NK-92 (cell line): ENCODE data around the gene MLPH.

ENCODE experiments used
- DNase-seq: peaks from one replicate; lab custom pipeline; 2025; ENCODE audit not compliant: unreplicated experiment; lab: John Stamatoyannopoulos, UW

Gene MLPH

DNA sequence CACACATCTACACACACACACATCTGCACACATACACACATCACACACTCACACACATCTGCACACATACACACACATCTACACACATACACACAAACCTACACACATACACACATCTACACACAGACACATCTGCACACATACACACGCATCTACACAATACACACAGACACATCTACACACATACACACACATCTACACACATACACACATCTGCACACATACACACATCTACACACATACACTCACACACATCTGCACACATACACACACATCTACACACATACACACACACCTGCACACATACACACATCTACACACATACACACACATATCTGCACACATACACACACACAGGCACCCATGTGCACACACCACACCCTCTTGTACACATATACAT is 78.9 kb downstream of the MLPH start:
- DNase-seq, result no peak

DNA sequence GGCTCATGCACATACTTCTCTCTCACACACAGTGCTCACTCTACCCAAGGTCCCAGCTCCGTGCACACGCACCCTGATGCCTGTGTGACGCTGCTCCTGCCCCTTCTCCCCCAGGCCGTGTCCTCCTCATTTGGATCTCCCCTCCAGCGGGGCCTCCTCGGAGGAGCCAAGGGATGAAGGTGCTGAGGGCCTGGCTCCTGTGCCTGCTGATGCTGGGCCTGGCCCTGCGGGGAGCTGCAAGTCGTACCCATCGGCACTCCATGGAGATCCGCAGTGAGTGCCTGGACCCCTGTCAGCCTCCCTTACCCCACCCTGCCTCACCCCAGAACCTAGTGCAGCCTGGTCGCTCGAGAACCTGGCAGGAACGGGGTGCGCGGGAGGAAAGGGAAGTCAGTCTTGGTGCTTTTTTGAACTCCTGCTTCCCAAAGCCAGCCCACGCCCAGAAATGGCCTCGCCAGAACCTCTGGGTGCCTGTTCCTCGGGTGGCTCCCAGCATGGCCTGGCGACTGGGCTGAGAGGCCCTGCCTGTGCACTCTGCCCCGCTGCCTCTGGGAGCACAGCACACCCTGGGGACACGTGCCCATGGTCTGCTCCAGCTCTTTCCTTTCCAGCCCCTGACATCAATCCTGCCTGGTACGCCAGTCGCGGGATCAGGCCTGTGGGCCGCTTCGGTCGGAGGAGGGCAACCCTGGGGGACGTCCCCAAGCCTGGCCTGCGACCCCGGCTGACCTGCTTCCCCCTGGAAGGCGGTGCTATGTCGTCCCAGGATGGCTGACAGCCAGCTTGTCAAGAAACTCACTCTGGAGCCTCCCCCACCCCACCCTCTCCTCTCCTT is 79.6 kb downstream of the MLPH start, which contains the start of gene PRLH:
TSS of gene PRLH (plus strand) at position 174 of the 835 bp plus-strand sequence. CDS start at position 174, 0 bp downstream.
- DNase-seq, result no peak

DNA sequence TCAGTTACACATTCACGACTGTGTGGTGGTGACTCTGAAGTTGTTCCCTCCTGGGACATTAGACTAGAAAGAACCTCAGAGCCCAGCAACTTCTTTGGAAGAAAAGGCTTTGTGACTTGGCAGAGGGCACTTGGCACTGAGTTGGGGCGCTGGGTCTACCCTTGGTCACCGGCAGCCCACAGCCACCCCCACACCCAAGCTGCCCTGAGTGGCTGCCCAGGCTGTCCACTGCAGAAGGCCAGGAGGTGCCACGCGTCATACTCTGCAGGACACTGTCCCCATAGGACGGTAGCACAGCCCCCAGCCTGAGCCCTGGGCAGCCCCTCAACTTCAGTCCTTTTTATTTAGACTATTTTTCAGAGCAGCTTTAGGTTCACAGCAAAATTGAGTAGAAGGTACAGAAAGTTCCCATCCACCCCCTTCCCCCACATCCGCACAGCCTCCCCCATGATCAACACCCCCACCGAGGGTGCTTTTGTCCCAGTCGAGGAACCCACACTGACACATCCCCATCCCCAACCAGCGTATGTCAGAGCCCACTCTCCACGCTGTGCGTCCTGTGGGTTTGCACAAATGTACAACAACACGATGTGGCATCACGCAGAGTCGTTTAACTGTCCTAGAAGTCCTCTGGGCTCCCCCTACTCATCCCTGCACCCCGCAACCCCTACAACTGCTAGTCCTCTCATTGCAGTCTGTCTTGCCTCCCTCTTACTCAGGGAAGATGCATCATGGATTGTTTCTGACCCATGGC is 80.4 kb downstream of the MLPH start:
- no peak for DNase-seq

DNA sequence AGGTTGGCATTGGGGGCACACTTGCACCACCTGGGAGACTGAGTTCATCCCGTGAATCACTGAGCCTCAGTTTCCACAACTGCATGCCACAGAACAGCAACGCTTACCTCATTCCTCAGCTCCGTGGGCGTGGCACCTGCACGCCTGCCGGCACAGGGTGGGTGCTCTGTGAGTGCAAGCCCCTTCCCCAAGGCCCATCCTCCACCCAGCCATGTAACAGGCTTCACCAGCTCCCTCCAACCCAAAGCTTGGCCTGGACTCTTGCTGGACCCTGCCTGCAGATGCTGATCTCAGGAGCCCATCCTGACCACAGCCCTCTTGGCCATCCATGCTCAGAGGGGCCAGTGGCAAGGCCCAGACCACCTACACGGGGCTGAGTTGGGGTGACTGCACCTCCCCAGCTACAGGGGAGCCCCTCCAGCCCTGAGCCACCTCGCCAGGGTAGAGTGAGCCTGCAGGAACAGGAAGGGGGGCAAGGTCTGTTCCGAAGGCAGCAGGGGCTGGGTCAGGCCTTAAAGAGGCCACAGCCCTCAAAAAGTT is 81.1 kb downstream of the MLPH start:
- DNase-seq, result no peak

DNA sequence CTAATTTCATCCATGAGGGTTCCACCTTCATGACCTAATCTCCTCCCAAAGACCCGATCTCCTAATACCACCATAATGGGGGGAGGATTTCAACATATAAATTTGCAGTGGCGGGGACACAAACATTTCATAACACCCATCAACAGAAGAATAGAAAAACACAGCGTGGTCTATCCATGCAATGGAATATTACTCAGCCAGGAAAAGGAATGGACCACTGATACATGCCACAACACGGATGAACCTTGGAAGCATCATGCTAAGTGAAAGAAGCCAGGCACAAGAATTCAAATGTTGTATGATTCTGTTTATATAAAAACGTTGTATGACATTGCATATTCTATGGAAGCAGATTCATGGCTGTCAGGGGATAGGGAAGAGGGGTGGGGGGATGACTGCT is 82.0 kb downstream of the MLPH start:
- no peak for DNase-seq

DNA sequence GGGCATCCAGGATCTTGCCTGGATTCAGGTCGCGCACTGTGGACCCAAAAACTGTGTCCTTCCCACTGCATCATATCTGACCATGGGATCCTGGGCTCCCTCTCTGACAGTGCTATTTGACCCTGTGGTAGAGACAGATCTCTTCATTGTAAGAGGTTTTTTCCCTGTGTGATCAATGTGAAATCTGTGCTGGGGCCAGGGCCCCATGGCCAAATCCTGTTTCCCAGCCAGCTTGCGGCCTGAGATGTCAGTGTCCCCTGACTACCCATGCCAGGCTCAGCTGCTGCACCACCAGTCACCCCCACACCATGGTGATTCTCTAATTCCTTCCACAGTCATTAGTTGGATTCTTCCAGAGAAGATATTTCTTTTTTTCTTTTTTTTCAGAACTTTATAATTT is 82.8 kb downstream of the MLPH start:
- DNase-seq, result no peak

DNA sequence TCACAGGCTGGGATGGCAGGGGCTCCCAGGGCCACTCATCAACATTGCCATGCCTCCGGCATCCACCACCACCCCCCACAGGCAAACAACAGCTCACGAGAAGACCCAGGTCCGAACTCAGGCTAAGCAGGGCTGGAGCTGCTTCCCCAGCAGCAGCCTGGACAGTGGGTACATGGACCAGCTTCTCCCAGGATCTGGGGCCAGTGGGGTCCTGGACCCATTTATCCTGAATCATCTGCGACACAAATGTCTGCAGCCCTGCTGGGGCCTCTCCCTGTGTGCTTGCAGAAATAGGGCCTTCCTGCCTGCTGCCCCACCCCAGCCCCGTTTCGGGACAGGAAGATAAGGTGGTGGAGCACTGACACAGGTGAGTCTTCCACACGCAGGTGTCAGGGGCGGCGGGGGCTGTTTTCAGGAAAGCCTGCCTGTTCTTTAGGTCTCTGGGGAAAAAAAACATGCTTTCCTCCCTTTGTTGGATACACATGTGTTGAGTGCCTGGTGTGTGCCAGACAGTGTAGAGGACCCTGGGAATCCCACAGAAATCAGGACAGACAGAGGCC is 83.8 kb downstream of the MLPH start:
- DNase-seq, result no peak

DNA sequence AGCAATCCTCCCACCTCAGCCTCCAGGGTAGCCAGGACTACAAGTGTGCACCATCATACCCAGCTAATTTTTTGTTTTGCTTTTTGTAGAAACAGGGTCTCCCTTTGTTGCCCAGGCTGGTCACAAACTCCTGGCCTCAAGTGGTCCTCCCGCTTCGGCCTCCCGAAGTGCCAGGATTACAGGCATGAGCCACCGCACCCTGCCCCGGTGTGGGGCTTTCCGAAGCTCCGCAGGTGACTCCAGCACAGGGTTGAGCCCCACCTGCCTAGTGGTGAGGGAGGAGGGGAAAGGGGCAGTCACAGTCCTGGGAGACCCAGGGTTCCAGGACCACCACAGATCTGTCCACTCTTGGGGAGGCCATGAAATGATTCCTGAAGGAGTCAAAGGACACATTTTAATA is 84.5 kb downstream of the MLPH start:
- DNase-seq, result no peak

DNA sequence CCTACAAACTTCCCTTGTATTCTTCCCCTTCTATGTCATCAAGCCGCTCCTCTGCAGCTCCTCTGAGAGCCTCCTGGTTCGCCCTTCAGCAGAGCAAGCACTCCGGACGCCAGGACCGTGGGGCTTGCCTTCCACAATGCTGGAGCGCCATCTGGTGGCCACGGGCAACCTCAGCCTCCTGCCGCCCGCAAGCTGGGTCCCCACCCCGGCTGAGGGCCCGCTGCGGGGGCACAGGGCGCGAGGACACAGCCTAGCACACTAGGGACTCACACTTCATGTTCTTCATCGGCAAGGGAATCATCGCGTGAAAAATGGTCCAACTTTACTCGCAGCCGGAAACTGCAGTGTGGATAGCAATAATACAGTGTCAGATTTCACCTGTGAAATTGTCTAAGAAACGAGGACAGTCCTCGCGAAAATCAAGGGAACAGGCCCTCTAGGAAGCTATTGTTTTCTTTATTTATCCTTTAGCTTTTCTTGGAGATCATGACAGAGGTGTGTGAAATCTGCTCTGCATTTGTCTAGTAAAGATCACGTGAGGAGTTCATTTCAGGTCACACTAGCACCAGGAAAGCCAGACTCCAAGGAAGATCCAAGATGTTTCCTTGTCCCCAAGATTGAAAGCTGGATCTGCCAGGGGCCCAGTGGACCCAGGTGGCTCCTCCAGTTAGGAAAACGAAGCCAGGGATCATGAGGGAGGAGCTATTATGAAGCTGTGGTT is 85.1 kb downstream of the MLPH start:
- DNase-seq, result no peak

DNA sequence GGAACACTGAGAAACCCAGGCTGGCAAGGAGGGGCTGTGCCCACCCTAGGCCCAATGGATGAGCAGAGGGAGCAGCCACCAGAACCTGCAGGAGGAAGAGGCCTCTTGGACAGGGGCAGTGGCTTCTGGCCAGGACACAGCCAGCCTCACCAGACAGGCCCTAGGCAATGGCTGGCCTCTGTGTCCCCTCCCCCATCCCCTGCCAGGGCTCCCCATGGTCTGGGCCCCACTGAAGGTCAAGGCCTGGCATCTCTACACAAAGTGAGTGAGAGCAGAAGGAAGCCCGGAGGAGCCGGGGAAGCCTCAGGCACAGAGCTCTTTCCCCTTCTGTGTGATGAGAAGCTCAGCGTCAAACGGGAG is 85.7 kb downstream of the MLPH start:
- no peak for DNase-seq

DNA sequence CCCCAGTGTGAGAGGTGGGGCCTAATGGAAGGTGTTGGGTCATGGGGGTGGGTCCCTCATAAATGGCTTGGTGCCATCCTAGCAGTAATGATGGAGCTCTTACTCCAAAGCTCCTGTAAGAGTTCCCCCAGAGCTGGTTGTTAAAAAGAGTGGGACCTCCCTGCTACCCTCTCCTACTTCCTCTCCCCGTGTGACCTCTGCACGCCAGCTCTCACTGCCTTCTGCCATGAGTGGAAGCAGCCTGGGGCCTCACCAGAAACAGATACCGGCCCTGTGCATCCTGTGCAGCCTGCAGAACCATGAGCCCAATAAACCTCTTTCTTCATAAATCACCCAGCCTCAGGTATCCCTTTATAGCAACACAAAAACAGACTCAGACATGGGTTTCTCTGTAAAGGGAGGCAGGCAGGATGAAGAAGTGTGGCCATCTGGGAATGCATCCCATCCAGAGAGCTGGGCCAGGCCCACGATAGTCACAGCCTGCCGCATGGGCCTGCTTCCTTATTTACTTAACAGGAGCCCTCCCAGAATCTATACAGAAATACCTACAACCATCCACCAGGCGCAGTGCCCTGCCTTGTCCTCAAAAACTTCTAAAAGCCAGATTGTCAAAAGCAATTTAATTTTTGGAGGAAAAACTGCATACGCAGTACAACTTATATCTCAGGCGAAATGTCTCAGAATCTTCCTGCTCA is 86.8 kb downstream of the MLPH start:
- DNase-seq, result no peak

DNA sequence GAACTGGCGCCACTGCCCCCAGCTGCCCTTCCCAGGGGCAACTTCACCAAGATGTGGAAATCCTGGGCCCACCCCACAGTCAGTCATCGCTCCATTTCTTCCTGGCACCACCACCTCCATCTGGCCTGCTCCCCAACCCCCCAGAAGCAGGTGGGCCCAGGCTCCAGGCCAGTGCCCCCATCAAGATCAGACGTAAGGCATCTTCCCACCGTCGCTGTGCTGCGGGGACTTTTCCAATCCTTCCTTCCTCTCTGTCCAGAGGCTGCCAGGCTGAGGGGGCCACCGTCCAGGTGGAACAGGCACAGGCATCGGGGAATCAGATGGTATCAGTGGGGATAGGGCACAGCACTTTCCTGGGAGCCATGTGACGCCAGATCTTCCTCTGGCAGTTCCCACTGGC is 87.4 kb downstream of the MLPH start:
- no peak for DNase-seq

DNA sequence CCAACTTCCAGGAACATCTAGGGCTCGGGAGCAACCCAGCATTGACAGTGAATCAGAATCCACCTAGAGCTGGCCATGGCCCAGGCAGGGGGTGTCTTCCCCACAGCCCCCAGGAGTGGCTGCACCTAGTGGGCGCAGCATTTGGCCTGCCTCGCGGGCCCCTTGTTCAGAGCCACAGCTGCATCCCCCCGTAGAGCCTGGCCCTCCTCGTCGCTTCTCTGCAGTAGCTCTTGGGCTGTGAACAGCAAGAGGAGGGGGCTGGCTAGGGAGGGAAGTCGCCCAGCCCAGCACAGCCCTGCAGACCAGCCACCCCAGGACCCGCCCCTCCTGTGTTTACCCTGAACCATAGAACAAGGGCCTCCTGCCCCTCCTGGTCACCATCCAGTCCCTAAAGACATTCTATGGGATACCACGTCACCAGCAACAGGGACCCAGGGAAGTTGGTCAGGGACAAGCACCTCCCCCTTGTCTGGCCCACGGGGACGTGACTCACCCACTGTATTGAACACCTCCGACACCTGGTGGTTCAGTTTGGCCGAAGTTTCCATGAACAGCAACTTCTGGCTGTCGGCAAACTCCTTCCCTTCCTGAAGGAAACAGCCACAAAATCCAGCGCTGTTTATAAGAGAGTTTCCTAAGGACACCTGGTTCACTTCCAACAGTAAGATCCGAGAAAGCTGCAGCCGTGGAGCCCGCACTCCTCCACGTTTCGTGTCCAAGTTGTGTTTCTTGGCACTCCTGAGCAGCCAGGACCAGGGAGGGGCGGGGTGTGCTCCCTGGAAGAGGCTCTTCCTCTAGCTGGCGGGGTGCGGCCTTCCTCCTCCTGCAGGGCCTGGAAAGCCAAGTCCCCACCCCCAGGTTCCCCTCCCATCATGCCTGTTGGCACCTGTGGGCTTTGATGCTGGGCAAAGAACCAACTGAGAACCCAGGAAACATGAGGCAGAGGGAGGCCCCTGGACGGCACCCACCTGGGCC is 88.1 kb downstream of the MLPH start:
- no peak for DNase-seq

DNA sequence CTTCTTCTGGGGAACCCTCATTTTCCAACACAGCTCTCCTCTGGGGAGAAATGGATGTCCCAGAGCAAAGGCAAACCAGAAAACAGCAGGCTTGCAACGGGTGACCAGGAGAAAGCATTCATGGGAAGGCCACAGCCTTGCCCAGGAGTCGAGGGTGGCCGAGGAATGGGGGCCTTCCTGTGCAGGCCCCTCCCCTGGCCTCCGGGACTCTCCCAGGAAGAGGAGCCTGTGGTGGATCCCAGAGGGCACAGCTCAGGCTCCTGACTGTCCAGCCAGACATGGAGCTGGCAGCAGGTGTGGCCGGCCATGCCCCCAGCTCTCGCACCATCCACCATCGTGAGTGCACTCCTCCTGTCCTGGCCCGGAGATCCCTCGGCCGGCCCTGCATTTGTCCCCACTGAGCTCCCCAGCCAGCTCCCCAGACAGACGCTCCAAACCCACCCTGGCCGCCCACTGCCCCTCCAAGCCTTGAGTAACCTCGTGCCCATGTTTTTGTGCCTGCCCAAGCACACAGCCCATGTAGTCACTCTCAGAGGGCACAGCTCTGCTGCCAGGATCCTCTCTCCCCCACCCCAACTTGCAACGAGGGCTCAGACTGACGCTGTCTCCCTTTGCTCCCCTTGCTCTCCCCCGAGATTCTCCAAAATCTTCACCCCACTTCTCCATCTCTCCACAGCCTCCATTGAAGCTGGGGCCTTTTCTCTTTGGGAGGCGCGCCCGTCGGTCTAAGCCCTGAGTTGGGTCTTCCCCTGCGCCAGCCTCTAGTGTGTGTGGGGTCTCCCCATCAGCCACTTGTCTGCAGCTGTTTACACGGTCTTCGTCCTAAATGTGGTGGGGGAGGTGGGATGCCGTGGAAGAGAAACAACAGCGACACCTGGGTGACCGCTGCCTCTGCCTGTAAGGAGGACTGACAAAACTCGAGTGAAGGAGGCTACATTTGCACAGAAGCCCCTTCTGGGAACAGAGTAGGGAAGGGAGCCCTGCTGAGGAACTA is 89.1 kb downstream of the MLPH start:
- no peak for DNase-seq

DNA sequence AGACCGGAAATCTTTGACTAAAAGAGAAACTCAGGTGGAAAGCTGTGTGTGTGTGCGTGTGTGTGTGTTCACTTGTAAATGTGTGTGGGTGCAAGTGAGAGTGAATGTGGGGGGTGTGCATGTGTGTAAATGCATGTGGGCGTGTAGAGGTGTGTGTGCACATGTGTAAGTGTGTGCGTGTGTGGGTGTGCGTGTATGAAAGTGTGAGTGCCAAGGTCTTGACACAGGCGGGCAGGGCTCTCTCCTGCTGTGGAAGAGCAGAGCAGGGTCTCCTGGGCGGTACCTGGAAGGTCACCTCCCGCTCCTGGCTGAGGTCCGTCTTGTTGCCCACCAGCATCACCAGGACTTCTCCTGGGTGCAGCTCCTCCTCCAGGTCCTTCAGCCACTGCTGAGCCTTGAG is 89.9 kb downstream of the MLPH start:
- DNase-seq, result no peak

DNA sequence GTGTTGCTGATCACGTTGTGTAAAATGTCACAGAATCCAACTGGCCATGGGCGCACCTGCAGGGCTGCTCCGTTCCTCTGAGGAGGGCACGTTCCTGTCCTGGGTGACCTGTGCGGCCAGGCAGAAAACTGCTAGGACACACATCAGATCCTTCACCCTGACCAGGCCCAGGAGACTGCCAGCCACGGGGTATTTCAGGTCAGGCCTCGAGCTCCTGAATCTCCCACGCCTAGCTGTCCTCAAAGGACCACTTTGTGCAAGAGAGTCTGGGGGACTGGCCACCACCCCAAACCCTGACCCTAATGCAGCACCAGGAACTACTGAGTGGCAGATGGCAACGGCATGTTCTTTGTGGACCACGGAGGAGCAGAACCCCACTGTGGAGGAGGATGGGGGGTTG is 90.4 kb downstream of the MLPH start:
- no peak for DNase-seq

DNA sequence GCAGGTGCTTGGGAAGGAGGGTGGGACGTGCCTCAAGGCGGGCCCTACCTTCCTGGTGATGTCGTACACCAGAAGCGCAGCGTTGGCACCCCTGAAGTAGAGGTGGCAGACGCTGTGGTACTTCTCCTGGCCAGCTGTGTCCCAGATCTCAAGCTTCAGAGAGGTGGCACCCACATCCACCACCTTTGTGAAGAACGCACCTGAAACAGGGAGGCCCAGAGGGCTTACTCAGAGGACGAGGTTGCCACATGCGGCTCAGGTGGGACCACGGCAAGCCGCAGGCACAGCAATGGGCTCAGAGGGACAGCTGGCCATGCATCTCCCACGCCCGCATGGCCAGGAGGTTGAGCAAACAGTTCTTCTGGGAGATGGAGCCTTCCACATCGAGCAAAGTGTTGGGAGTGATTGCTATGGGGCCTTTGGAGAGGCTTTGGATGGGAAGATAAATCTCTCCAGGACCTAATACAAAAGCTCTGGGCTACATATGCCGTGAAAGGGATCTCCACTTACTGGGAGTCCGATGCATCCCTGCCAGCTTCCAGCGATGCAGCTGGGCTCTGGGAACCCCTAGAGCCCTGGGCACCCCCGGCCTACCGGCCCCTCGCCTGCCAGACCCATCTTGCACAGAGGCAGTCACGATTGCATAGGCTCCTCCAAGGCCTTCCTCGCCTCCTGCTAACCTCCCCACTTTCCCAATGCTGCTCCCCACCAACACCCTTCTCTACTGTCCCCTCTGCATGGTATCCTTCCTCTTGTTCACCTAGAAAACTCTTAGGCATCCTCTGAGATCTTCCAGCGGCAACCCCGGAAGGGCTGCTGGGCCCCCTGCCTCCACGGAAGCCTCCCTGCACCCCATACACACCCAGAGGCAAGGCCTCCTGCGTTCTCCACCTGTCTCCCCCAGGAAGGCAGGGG is 91.2 kb downstream of the MLPH start:
- no peak for DNase-seq
